Measurements from ENCODE around the gene TULP4.
"Not testable (repeated sequence)": the region's sequence is repeated elsewhere in the genome, so short reads cannot be mapped to it uniquely, and the experiment has no call there.

TULP4 gene

GRCh38 chr6:158539413-158539812, 227.1 kb downstream of the TULP4 start:
- no peak for DNase-seq

GRCh38 chr6:158539881-158540280, 227.6 kb downstream of the TULP4 start:
- no peak for DNase-seq

- DNase-seq: no peak
Measured at GRCh38 chr6:158543606-158544185, 231.4 kb downstream of the TULP4 start.

- no peak for DNase-seq
Measured at GRCh38 chr6:158544428-158544827, 232.2 kb downstream of the TULP4 start.

GRCh38 chr6:158545043-158545966, 233.0 kb downstream of the TULP4 start:
- DNase-seq: no peak

GRCh38 chr6:158548418-158549161, 236.3 kb downstream of the TULP4 start:
- no peak for DNase-seq

- DNase-seq: no peak
Measured at GRCh38 chr6:158552055-158552795, 240.0 kb downstream of the TULP4 start.

GRCh38 chr6:158552796-158553138, 240.5 kb downstream of the TULP4 start:
- DNase-seq: no peak

GRCh38 chr6:158554611-158555361, 242.5 kb downstream of the TULP4 start:
- DNase-seq: no peak

GRCh38 chr6:158556113-158556512, 243.8 kb downstream of the TULP4 start:
- no peak for DNase-seq

GRCh38 chr6:158557110-158557509, 244.8 kb downstream of the TULP4 start:
- DNase-seq: not testable (repeated sequence)

- DNase-seq: no peak
Measured at GRCh38 chr6:158557927-158558326, 245.7 kb downstream of the TULP4 start.

- DNase-seq: no peak
Measured at GRCh38 chr6:158558415-158559306, 246.4 kb downstream of the TULP4 start.

GRCh38 chr6:158559338-158559894, 247.2 kb downstream of the TULP4 start:
- DNase-seq: no peak

GRCh38 chr6:158559895-158560835, 247.9 kb downstream of the TULP4 start, which contains the start of gene TMEM181:
TSS of gene TMEM181 (plus strand) at chr6:158560091. CDS start at chr6:158560225, 134 bp downstream.
- DNase-seq: peak; percentile 96

GRCh38 chr6:158560836-158561320, 248.6 kb downstream of the TULP4 start:
- DNase-seq: no peak
